GM23338 (cell line): ENCODE results near the gene SCAMP5. TPM values are rescaled to one million over a fixed set of nuclear protein-coding genes. Genes with fewer than 3 reads are reported as not detected.

Experiments used
- ATAC-seq: fragments of 200-7000 bp; cut with Tn5 transposase; 3 replicates; pipeline ENCODE4 v1.9.1; 2020
- DNase-seq: peaks from one replicate; pipeline ENCODE4 v3.0.0-alpha.2; 2015; ENCODE audit warnings: low spot score
- H2AFZ ChIP-seq: fragments of 200-600 bp; sonication (generic); 2 replicates; pipeline ENCODE4 v1.8.0; 2016; ENCODE audit warnings: antibody characterized with exemption, mild to moderate bottlenecking, moderate library complexity
- H3F3A ChIP-seq: fragments of 200-600 bp; sonication (generic); replicated peaks from 2 replicates; pipeline ENCODE4 v1.8.0; 2017; ENCODE audit warnings: antibody characterized with exemption, mixed run types, low read depth
- H3K27ac ChIP-seq: fragments of 200-600 bp; sonication (generic); 2 replicates; pipeline ENCODE4 v1.6.1; 2016; ENCODE audit warnings: low read depth
- H3K27me3 ChIP-seq: fragments of 200-600 bp; sonication (generic); 2 replicates; pipeline ENCODE4 v1.8.0; 2016; ENCODE audit warnings: mild to moderate bottlenecking, mixed run types, moderate library complexity; ENCODE audit not compliant: insufficient read depth
- H3K36me3 ChIP-seq: fragments of 200-600 bp; sonication (generic); 2 replicates; pipeline ENCODE4 v1.8.0; 2016; ENCODE audit warnings: mild to moderate bottlenecking; ENCODE audit not compliant: insufficient read depth
- H3K4me1 ChIP-seq: fragments of 200-600 bp; sonication (generic); 2 replicates; pipeline ENCODE4 v1.8.0; 2016; ENCODE audit warnings: mild to moderate bottlenecking, moderate library complexity; ENCODE audit not compliant: insufficient read depth
- H3K4me2 ChIP-seq: fragments of 200-600 bp; sonication (generic); 2 replicates; pipeline ENCODE4 v1.7.1; 2017; ENCODE audit warnings: mixed run types
- H3K4me3 ChIP-seq: fragments of 200-600 bp; sonication (generic); 2 replicates; pipeline ENCODE4 v1.6.1; 2016; ENCODE audit warnings: mixed run types
- H3K79me2 ChIP-seq: fragments of 200-600 bp; sonication (generic); replicated peaks from 2 replicates; pipeline ENCODE4 v1.8.0; 2017; ENCODE audit warnings: mild to moderate bottlenecking; ENCODE audit not compliant: insufficient read depth
- H3K9me2 ChIP-seq: fragments of 200-600 bp; sonication (generic); 2 replicates; pipeline ENCODE4 v1.8.0; 2017; ENCODE audit not compliant: insufficient read depth
- H4K20me1 ChIP-seq: fragments of 200-600 bp; sonication (generic); replicated peaks from 2 replicates; pipeline ENCODE4 v1.8.0; 2017; ENCODE audit warnings: mild to moderate bottlenecking; ENCODE audit not compliant: insufficient read depth
- H3K27ac Mint-ChIP-seq: 2 replicates; pipeline ENCODE4 v1.8.0; 2020; ENCODE audit warnings: inconsistent platforms, mild to moderate bottlenecking, moderate library complexity, mixed read lengths
- H3K27me3 Mint-ChIP-seq: 3 replicates; pipeline ENCODE4 v1.8.0; 2022; ENCODE audit warnings: low read depth, mild to moderate bottlenecking, moderate library complexity, mixed read lengths, inconsistent platforms; ENCODE audit not compliant: insufficient read depth, poor library complexity
- H3K36me3 Mint-ChIP-seq: 3 replicates; pipeline ENCODE4 v1.8.0; 2021; ENCODE audit warnings: low read depth, mild to moderate bottlenecking, inconsistent platforms, moderate library complexity, mixed read lengths
- H3K4me1 Mint-ChIP-seq: 3 replicates; pipeline ENCODE4 v1.8.0; 2020; ENCODE audit warnings: mild to moderate bottlenecking, inconsistent platforms, mixed read lengths
- H3K4me3 Mint-ChIP-seq: 3 replicates; pipeline ENCODE4 v1.8.0; 2021; ENCODE audit warnings: moderate library complexity, mild to moderate bottlenecking, inconsistent platforms, mixed read lengths
- H3K9me3 Mint-ChIP-seq: 3 replicates; pipeline ENCODE4 v1.8.0; 2020; ENCODE audit warnings: moderate library complexity, mild to moderate bottlenecking, inconsistent platforms, mixed read lengths
- CREB1 ChIP-seq: fragments of 250-450 bp; sonication (Bioruptor Pico); IDR thresholded peaks from 2 replicates; pipeline ENCODE4 v1.5.0; 2020; ENCODE audit warnings: low read depth, mild to moderate bottlenecking, moderate library complexity
- EZH2 ChIP-seq: fragments of 200-600 bp; sonication (generic); IDR thresholded peaks from one replicate; pipeline ENCODE4 v1.8.0; 2017; ENCODE audit warnings: antibody characterized with exemption, mild to moderate bottlenecking, low read depth; ENCODE audit not compliant: unreplicated experiment
- EZH2phosphoT487 ChIP-seq: fragments of 200-600 bp; sonication (generic); IDR thresholded peaks from one replicate; pipeline ENCODE4 v1.8.1; 2018; ENCODE audit warnings: antibody characterized with exemption; ENCODE audit not compliant: unreplicated experiment
- JUNB ChIP-seq: IDR thresholded peaks from one replicate; pipeline ENCODE4 v1.6.1; 2016; ENCODE audit warnings: antibody characterized with exemption; ENCODE audit not compliant: unreplicated experiment
- NANOG ChIP-seq: IDR thresholded peaks from 2 replicates; pipeline ENCODE4 v1.6.1; 2016; ENCODE audit warnings: antibody characterized with exemption, borderline replicate concordance
- POLR2AphosphoS5 ChIP-seq: IDR thresholded peaks from 2 replicates; pipeline ENCODE4 v1.6.1; 2016; ENCODE audit warnings: antibody characterized with exemption, low read depth
- STAT1 ChIP-seq: IDR thresholded peaks from one replicate; pipeline ENCODE4 v1.6.1; 2016; ENCODE audit warnings: antibody characterized with exemption; ENCODE audit not compliant: unreplicated experiment
- ZNF114 ChIP-seq: fragments of 250-450 bp; sonication (Bioruptor Pico); IDR thresholded peaks from 2 replicates; pipeline ENCODE4 v1.5.0; 2020; ENCODE audit warnings: mild to moderate bottlenecking, moderate library complexity
- polyA plus RNA-seq: library from polyadenylated mRNA; unstranded; fragments of >200 nt; fragmentation: Nextera tagmentation; extraction: Ambion mirVana; gene quantifications from 2 replicates; pipeline ENCODE4 v1.2.1, GENCODE V29; 2016
- total RNA-seq: library from RNA; depleted of rRNA; stranded (reverse); fragments of >200 nt; shearing (Covaris generic); gene quantifications from 2 replicates; pipeline ENCODE4 v1.2.3, GENCODE V29; 2014
- TF ChIP-seq, protein P1 (sequence below): IDR thresholded peaks from one replicate; pipeline ENCODE4 v1.6.1; 2018; ENCODE audit warnings: antibody characterized with exemption; ENCODE audit not compliant: unreplicated experiment
- TF ChIP-seq, protein P2 (sequence below): IDR thresholded peaks from 2 replicates; pipeline ENCODE4 v1.6.1; 2016; ENCODE audit warnings: antibody characterized with exemption

The SCAMP5 gene
- total and polyA plus RNA-seq, 2 experiments from 2014 or later = 12.8 to 43.3 TPM

DNA sequence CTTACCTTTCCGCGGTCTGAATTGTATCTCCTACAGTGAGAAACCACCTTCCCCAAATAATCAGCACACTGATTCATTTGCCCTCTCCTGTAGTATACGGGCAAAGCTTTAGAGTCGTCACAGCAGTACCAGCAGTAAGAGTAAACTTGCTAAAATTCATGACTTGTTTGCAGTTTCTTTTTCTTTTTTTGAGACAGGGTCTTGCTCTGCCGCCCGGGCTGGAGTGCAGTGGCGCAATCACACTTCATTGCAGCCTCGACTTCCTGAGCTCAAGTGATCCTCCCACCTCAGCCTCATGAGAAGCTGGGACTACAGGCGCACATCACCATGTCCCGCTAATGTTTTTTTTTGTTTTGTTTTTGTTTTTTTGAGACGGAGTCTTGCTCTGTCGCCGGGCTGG lies 11.9 kb downstream of the SCAMP5 start (continued):
- TF ChIP-seq POLR2AphosphoS5 (no peak), EZH2phosphoT487 (no peak)

DNA sequence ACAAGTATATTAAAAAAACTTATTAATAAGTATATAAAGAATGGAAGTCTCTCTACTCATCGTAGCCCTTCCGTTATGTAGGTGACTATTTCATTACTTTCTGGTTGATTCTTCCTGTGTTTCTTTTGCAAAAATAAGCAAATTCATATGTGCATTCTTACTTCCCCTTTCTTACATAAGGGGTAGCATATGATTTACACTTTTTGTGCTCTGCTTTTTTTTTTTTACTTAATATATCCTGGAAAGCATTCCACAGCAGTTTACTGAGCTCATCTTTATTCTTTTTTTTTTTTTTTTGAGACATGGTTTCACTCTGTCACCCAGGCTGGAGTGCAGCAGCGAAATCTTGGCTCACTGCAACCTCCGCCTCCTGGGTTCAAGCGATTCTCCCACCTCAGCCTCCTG lies 12.9 kb downstream of the SCAMP5 start:
- Histone ChIP-seq H3K9me2 (no peaks in the 10 kb centered on the region), H3K79me2 (no peaks in the 10 kb centered on the region), H3K27me3 (no peaks in the 10 kb centered on the region), H3F3A (no peaks in the 10 kb centered on the region), H3K4me1 (no peaks in the 10 kb centered on the region), H3K27ac (no peak overlapping the region), H4K20me1 (peaks cover 10% of the 10 kb centered on the region), H3K36me3 (no peaks in the 10 kb centered on the region), H3K4me3 (no peak overlapping the region), H2AFZ (no peak overlapping the region), H3K4me2 (no peak overlapping the region)
- ATAC-seq = no peak
- H3K27me3 Mint-ChIP-seq = no peaks in the 10 kb centered on the region
- H3K9me3 Mint-ChIP-seq = no peaks in the 10 kb centered on the region
- TF ChIP-seq POLR2AphosphoS5 = no peak
- TF ChIP-seq JUNB = no peak
- no peaks in the 10 kb centered on the region for H3K4me1 Mint-ChIP-seq
- peaks cover 10% of the 10 kb centered on the region; the same call in 2 of the 3 replicates for H3K36me3 Mint-ChIP-seq
- no peak overlapping the region for H3K27ac Mint-ChIP-seq
- no peak overlapping the region for H3K4me3 Mint-ChIP-seq
- DNase-seq = no peak

DNA sequence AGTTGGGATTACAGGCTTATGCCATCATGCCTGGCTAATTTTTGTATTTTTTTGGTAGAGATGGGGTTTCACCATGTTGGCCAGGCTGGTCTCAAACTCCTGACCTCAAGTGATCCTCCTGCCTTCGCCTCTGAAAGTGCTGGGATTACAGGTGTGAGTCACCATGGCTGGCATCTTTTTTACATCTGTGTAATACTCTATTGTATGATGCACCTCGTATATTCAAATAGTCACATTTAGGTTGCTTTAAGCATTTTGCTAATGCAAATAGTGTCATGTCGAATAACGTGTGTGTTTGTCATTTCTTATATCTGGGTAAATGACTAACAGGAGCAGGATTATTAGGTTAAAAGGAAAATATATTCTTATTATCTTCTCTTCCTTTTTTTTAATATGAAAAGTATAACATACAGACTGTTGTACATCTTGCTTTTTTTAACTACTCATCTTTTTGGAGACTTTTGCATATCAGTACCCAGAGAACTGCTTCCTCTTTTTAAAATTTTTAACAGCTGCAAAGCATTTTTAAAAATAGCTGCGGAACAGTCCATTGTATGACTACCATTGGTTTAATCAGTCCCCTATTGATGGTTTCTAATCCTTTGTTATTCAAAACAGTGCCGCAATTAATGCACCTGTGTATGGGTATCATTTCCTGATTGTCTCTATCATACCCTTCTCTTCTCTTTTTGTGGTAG lies 13.4 kb downstream of the SCAMP5 start:
- no peaks in the 10 kb centered on the region for H3K27me3 Mint-ChIP-seq
- no peak for TF ChIP-seq STAT1
- DNase-seq (no peak), ATAC-seq (no peak)
- Histone ChIP-seq H3K27me3 (no peaks in the 10 kb centered on the region), H3K4me2 (no peak overlapping the region), H2AFZ (no peak overlapping the region), H3K36me3 (0 out of 2 replicates have a peak, but pooled peaks cover under 1% of the 10 kb centered on the region), H3F3A (no peaks in the 10 kb centered on the region), H3K4me3 (no peak overlapping the region), H3K4me1 (no peaks in the 10 kb centered on the region), H3K79me2 (no peaks in the 10 kb centered on the region), H4K20me1 (peaks cover 13% of the 10 kb centered on the region), H3K9me2 (no peaks in the 10 kb centered on the region), H3K27ac (no peak overlapping the region)
- H3K9me3 Mint-ChIP-seq = no peaks in the 10 kb centered on the region
- no peak overlapping the region for H3K4me3 Mint-ChIP-seq
- H3K36me3 Mint-ChIP-seq = peaks cover 10% of the 10 kb centered on the region
- H3K4me1 Mint-ChIP-seq = no peaks in the 10 kb centered on the region
- H3K27ac Mint-ChIP-seq = no peak overlapping the region

DNA sequence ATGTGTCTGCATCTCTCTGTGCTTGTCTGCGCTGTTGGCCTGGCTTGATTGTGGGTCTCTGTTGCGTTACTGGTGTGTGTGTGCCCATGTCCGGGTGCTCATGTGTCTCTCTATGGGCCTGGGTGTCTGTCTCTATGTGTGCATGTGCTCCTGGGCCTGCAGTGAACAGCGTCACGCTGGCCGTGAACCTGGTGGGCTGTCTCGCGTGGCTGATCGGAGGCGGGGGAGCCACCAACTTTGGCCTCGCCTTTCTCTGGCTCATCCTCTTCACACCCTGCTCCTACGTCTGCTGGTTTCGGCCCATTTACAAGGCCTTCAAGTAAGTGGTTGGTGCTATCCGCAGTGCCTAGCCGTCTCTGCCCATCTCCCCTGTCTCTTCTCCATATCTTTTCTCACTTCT lies 21.1 kb downstream of the SCAMP5 start:
- Histone ChIP-seq H2AFZ (no peak overlapping the region), H3K4me2 (no peak overlapping the region), H4K20me1 (peaks cover 9% of the 10 kb centered on the region; the same call in 1 of the 2 replicates), H3K79me2 (no peaks in the 10 kb centered on the region), H3F3A (no peaks in the 10 kb centered on the region), H3K27me3 (no peaks in the 10 kb centered on the region), H3K27ac (no peak overlapping the region), H3K4me1 (no peaks in the 10 kb centered on the region), H3K36me3 (0 out of 2 replicates have a peak, but pooled peaks cover 7% of the 10 kb centered on the region), H3K4me3 (no peak overlapping the region), H3K9me2 (no peaks in the 10 kb centered on the region)
- no peaks in the 10 kb centered on the region for H3K9me3 Mint-ChIP-seq
- peaks cover 9% of the 10 kb centered on the region for H3K27me3 Mint-ChIP-seq
- ATAC-seq (no peak), DNase-seq (no peak)
- no peak overlapping the region for H3K27ac Mint-ChIP-seq
- H3K36me3 Mint-ChIP-seq = peaks cover 25% of the 10 kb centered on the region
- no peaks in the 10 kb centered on the region for H3K4me1 Mint-ChIP-seq
- no peak overlapping the region for H3K4me3 Mint-ChIP-seq
- TF ChIP-seq JUNB (no peak), EZH2phosphoT487 (no peak), CREB1 (CRISPR knock-in tag) (no peak), EZH2 (no peak), ZNF114 (no peak), STAT1 (no peak), NANOG (no peak)
- TF ChIP-seq, protein P1, sequence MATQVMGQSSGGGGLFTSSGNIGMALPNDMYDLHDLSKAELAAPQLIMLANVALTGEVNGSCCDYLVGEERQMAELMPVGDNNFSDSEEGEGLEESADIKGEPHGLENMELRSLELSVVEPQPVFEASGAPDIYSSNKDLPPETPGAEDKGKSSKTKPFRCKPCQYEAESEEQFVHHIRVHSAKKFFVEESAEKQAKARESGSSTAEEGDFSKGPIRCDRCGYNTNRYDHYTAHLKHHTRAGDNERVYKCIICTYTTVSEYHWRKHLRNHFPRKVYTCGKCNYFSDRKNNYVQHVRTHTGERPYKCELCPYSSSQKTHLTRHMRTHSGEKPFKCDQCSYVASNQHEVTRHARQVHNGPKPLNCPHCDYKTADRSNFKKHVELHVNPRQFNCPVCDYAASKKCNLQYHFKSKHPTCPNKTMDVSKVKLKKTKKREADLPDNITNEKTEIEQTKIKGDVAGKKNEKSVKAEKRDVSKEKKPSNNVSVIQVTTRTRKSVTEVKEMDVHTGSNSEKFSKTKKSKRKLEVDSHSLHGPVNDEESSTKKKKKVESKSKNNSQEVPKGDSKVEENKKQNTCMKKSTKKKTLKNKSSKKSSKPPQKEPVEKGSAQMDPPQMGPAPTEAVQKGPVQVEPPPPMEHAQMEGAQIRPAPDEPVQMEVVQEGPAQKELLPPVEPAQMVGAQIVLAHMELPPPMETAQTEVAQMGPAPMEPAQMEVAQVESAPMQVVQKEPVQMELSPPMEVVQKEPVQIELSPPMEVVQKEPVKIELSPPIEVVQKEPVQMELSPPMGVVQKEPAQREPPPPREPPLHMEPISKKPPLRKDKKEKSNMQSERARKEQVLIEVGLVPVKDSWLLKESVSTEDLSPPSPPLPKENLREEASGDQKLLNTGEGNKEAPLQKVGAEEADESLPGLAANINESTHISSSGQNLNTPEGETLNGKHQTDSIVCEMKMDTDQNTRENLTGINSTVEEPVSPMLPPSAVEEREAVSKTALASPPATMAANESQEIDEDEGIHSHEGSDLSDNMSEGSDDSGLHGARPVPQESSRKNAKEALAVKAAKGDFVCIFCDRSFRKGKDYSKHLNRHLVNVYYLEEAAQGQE = no peak
- TF ChIP-seq, protein P2, sequence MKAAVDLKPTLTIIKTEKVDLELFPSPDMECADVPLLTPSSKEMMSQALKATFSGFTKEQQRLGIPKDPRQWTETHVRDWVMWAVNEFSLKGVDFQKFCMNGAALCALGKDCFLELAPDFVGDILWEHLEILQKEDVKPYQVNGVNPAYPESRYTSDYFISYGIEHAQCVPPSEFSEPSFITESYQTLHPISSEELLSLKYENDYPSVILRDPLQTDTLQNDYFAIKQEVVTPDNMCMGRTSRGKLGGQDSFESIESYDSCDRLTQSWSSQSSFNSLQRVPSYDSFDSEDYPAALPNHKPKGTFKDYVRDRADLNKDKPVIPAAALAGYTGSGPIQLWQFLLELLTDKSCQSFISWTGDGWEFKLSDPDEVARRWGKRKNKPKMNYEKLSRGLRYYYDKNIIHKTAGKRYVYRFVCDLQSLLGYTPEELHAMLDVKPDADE = no peak
